Measurements from ENCODE around the gene MMP20.
A peak's percentile ranks its signal among the peaks of the same experiment; 100 is the strongest.

MMP20 gene

DNA sequence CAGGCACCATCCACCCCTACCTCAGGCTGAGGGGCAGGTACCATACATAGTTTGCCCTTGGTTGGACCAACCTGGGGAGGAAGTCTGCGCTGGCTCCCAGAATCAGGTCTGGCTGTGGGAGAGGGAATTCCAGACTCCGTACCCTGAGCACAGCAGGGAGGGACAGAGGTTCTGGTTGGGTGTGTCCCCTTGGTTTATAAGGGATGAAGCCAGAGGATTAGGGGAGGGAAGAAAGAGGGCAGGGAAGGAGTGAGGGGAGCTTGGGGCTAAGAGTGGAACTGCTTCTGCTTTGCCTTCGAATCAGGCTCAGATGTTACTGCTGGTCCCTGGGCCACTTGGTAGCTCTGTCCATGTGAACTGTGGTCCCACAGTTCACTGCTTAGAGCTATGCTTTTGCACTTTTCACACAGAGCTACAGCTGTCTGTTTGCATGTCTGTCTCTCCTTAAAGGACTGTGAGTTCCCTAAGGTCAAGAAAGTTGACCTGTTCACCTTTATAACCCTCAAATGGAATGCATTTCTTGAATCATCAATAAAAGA is 9.2 kb downstream of the MMP20 start:
- no peak overlapping the region for H3K4me3 ChIP-seq (ENCODE audit: low read depth, low read length)
- TF ChIP-seq, protein P1, sequence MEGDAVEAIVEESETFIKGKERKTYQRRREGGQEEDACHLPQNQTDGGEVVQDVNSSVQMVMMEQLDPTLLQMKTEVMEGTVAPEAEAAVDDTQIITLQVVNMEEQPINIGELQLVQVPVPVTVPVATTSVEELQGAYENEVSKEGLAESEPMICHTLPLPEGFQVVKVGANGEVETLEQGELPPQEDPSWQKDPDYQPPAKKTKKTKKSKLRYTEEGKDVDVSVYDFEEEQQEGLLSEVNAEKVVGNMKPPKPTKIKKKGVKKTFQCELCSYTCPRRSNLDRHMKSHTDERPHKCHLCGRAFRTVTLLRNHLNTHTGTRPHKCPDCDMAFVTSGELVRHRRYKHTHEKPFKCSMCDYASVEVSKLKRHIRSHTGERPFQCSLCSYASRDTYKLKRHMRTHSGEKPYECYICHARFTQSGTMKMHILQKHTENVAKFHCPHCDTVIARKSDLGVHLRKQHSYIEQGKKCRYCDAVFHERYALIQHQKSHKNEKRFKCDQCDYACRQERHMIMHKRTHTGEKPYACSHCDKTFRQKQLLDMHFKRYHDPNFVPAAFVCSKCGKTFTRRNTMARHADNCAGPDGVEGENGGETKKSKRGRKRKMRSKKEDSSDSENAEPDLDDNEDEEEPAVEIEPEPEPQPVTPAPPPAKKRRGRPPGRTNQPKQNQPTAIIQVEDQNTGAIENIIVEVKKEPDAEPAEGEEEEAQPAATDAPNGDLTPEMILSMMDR (IDR thresholded peaks at IDR 0.05; ENCODE audit: insufficient read depth, low read depth, low read length, missing control alignments): no peak

DNA sequence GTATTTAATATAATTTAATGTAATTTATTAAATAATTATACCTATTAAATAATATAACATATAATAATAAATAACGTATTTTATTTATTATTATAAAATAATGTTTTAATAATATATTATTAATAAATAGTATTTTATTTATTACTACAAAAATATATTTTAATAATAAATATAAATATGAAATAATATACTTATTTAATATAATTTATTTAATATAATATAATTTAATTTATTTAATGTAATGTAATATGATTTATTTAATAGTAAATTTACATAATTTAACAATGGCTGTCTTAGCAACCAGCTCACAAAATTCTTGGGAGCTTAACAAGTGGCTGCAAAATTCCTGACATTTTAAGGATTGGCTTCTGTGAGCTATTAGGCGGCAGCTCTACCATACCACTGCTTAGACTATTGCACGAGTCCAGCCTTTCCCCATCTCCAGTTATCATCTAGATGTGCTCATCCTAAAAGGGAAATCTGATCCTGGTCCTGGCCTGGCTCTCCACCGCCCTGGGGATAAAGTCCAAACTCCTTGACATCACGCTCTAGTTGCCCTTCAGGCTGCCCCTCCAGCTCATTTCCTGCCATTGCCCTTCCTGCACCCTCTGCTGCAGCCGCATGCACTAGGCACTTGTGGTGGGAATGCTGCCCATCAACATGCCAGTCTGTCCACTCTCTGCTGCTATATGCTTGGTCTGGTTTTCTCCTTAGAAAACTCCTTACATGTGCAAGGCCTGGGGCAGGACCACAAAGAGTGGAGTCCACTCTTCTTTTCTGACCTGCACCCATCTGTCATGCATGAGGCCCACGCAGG is 9.8 kb downstream of the MMP20 start:
- TF ChIP-seq, protein P1 (IDR thresholded peaks at IDR 0.05; ENCODE audit: insufficient read depth, low read depth, low read length, missing control alignments): no peak
- DNase-seq (ENCODE audit: low read depth): no peak
- no peak overlapping the region for H3K4me3 ChIP-seq (ENCODE audit: low read depth, low read length)

More for the DNA sequence above, 9.2 kb downstream of the MMP20 start:
- no peak for DNase-seq (ENCODE audit: low read depth)

DNA sequence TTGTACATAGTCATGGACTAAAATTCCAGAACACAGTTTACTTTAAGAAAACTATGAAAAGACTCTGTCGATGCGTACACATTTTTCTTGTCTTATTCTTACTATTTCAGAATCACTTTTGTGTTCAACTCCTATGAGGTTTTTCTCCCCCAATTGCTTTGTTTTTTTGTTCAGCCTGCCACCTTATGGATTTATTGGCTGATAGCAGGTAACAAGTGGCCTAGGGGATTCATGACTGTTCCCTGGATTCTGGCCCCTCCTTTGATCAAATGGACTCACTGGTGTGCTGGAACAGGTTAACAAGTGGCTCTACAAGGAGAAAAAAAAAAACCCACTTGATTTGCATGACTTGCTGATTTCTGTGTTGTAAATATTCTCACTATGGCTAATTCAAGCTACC is 10.6 kb downstream of the MMP20 start:
- no peak overlapping the region for H3K4me3 ChIP-seq (ENCODE audit: low read depth, low read length)
- DNase-seq (ENCODE audit: low read depth): no peak
- TF ChIP-seq, protein P1 (IDR thresholded peaks at IDR 0.05; ENCODE audit: insufficient read depth, low read depth, low read length, missing control alignments): no peak

DNA sequence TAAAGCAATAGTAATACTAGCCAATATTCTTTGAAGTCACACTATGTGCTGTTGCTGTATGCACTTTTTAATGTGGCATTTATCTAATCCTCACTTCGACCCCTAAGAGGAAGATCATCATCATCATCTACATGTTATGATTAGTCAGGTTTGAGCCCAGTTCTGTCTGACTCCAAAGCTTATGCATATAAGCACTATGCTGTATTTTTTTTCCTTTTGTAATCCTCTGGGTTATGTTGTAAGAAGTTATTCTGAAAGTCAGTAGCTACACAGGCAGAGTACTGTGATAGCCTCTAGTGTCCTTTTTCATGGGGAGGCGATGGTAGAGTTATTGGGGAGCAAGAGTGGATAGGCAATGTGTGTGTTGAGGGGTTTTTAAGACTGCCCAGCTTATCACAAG is 11.1 kb downstream of the MMP20 start:
- TF ChIP-seq, protein P1 (IDR thresholded peaks at IDR 0.05; ENCODE audit: insufficient read depth, low read depth, low read length, missing control alignments): no peak
- DNase-seq (ENCODE audit: low read depth): no peak
- H3K4me3 ChIP-seq (ENCODE audit: low read depth, low read length): no peak overlapping the region

DNA sequence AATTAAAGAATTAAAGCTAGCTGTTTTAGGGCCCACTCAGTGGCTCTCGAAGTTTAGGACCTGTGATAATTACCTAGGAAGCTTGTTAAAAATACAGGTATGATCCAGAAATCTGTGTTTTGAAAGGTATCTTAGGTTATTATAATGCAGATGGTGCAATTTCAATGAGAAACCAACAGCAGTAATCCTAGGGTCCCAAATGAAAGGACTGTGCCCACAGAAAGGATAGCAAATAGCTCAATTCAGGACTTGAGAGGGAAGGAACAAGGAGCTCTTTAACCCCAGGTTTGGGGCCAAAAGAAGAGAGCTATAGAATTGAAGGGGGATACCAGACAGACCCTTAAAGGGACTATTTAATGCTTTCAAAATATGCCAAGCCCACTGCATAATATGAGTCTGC is 11.7 kb downstream of the MMP20 start:
- H3K4me3 ChIP-seq (ENCODE audit: low read depth, low read length): no peak overlapping the region
- TF ChIP-seq, protein P1 (IDR thresholded peaks at IDR 0.05; ENCODE audit: insufficient read depth, low read depth, low read length, missing control alignments): no peak
- no peak for DNase-seq (ENCODE audit: low read depth)

DNA sequence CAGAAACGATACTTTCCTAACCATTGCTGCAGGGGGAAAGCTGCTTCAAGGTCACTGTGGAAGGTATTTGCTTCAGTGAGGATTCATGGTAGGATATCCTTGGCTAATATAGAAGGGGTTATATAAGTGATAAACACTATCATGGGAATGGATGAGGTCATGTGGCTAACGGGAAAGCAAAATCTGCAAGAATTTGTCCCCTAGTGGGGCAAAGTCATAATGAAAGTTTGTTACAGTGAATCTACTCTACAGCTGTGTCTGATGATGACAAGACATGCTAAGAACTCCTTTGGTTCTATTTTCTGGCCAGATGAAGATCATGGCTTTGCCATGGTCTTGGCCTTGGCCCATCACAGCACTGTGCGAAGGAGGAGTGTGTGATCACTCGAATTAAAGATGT is 13.8 kb downstream of the MMP20 start:
- no peak overlapping the region for H3K4me3 ChIP-seq (ENCODE audit: low read depth, low read length)
- peak; percentile 54 for DNase-seq (ENCODE audit: low read depth)
- TF ChIP-seq, protein P1 (IDR thresholded peaks at IDR 0.05; ENCODE audit: insufficient read depth, low read depth, low read length, missing control alignments): no peak
